22Rv1 (cell line): ENCODE results near the gene NRP1.

Experiments
- CTCF ChIP-seq: fragments of 450-650 bp; IDR thresholded peaks from 2 replicates; pipeline ENCODE4 v1.5.1; 2017; ENCODE audit warnings: mild to moderate bottlenecking
- ZFX ChIP-seq: fragments of 450-650 bp; IDR thresholded peaks from 2 replicates; pipeline ENCODE4 v1.6.1; 2017; ENCODE audit warnings: antibody characterized with exemption, borderline replicate concordance

- TF ChIP-seq CTCF (no peak), ZFX (no peak)
Measured at GRCh38 chr10:33249137-33249536, 85.3 kb downstream of the NRP1 start.
